Activated CD8-positive, alpha-beta memory T cell treated with anti-CD3 and anti-CD28 coated beads for 48 hours (primary cell): ENCODE results near the gene OPRL1.

ENCODE experiments used
- DNase-seq, 3 experiments: peaks; one replicate each; pipeline ENCODE4 v3.0.0-alpha.2; 2020; ENCODE audit warnings: low read depth in 2 of 3, low spot score in 2 of 3

The OPRL1 gene

GRCh38 chr20:64042054-64042781 lies 37.7 kb upstream of the OPRL1 start:
- no peak for DNase-seq

- no peak for DNase-seq
These were observed 36.1 kb upstream of the OPRL1 start for GRCh38 chr20:64043768-64044167.

- no peak for DNase-seq
These were observed 35.2 kb upstream of the OPRL1 start for GRCh38 chr20:64044484-64045247.

- no peak for DNase-seq
These were observed 34.4 kb upstream of the OPRL1 start for GRCh38 chr20:64045346-64046011.

GRCh38 chr20:64047046-64047389 lies 32.9 kb upstream of the OPRL1 start:
- no peak for DNase-seq

GRCh38 chr20:64047968-64048401 lies 31.9 kb upstream of the OPRL1 start:
- no peak for DNase-seq

GRCh38 chr20:64048402-64049044 lies 31.4 kb upstream of the OPRL1 start:
- no peak for DNase-seq

- DNase-seq: no peak
These were observed 30.6 kb upstream of the OPRL1 start, which contains the start of gene SOX18 for GRCh38 chr20:64049060-64049877. TSS of gene SOX18 (minus strand) at chr20:64049639. CDS start at chr20:64049516, 123 bp downstream.

GRCh38 chr20:64049878-64050260 lies 30.0 kb upstream of the OPRL1 start:
- DNase-seq: no peak

- DNase-seq: no peak
These were observed 29.4 kb upstream of the OPRL1 start for GRCh38 chr20:64050261-64051032.

GRCh38 chr20:64051033-64051452 lies 28.8 kb upstream of the OPRL1 start:
- no peak for DNase-seq

- no peak for DNase-seq
These were observed 28.1 kb upstream of the OPRL1 start for GRCh38 chr20:64051561-64052325.

- no peak for DNase-seq
These were observed 27.6 kb upstream of the OPRL1 start for GRCh38 chr20:64052326-64052722.

- DNase-seq: no peak
These were observed 26.7 kb upstream of the OPRL1 start for GRCh38 chr20:64052987-64053840.

GRCh38 chr20:64053841-64054661 lies 25.8 kb upstream of the OPRL1 start:
- DNase-seq: no peak

GRCh38 chr20:64055396-64055892 lies 24.4 kb upstream of the OPRL1 start:
- no peak for DNase-seq
